ENCODE measurements around the gene IQSEC3. TPM values are rescaled to one million over a fixed set of nuclear protein-coding genes. Genes with fewer than 3 reads are reported as not detected.

IQSEC3 gene
- total and polyA plus RNA-seq, 2 donors from 2014 or later = 1.4 to 6.9 TPM

- Histone ChIP-seq H3K27ac (ENCODE audit: low read depth in 2 of 2, low read length in 2 of 2) (no peak overlapping the region), H3K36me3 (ENCODE audit: control insufficient read depth in 2 of 3, insufficient read depth in 3 of 3, low read length in 3 of 3) (no peaks in the 10 kb centered on the region), H3K27me3 (ENCODE audit: control insufficient read depth, insufficient read depth, low read length) (no peaks in the 10 kb centered on the region), H3K4me1 (ENCODE audit: control insufficient read depth in 2 of 3, insufficient read depth in 2 of 3, low read depth in 1 of 3, low read length in 3 of 3) (peaks cover 0 to 18% (median 16%) of the 10 kb centered on the region in 3 donors), H3K9ac (ENCODE audit: low read length in 3 of 3) (no peak overlapping the region), H3K9me3 (ENCODE audit: control insufficient read depth in 2 of 3, insufficient read depth in 1 of 3, low read length in 3 of 3) (no peaks in the 10 kb centered on the region), H3K4me3 (ENCODE audit: low read length in 3 of 3) (no peak overlapping the region)
- DNase-seq = peak in 2 of 5 donors; percentile 22 to 92
- FAIRE-seq = no peak
- intact Hi-C loops (cut with DNase I) = no loop called here
- TF ChIP-seq, protein P1, sequence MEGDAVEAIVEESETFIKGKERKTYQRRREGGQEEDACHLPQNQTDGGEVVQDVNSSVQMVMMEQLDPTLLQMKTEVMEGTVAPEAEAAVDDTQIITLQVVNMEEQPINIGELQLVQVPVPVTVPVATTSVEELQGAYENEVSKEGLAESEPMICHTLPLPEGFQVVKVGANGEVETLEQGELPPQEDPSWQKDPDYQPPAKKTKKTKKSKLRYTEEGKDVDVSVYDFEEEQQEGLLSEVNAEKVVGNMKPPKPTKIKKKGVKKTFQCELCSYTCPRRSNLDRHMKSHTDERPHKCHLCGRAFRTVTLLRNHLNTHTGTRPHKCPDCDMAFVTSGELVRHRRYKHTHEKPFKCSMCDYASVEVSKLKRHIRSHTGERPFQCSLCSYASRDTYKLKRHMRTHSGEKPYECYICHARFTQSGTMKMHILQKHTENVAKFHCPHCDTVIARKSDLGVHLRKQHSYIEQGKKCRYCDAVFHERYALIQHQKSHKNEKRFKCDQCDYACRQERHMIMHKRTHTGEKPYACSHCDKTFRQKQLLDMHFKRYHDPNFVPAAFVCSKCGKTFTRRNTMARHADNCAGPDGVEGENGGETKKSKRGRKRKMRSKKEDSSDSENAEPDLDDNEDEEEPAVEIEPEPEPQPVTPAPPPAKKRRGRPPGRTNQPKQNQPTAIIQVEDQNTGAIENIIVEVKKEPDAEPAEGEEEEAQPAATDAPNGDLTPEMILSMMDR (IDR thresholded peaks at IDR 0.05; ENCODE audit: borderline replicate concordance, extremely low read depth, insufficient read depth) = no peak
Measured at GRCh38 chr12:162467-163307, 96.1 kb downstream of the IQSEC3 start.

DNA sequence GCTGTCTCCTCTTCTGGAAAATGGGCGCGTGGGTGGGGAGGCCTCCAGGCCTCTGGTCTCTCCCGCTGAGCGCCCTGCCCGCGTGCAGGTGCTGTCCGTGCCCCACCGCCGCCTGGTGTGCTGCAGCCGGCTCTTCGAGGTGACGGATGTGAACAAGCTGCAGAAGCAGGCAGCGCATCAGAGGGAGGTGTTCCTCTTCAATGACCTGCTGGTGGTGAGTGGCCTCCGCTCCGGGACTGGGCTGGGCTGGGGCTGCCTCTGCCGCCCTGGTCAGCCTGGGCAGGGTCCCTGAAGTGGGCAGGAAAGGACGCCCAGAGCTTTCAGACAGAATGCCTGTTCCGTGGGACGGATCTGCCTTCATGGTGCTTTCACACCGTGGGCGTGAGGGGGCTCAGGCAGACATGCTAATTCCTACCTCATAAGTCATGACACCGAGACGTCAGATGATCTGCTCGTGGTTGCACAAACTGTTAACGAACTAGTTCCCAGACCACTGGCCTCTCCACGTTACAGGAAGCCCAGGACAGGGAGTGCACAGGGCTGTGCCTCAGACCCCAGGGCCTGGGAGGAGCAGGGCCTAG lies 96.9 kb downstream of the IQSEC3 start:
- FAIRE-seq (no peak), DNase-seq (no peak)
- Histone ChIP-seq H3K4me3 (ENCODE audit: low read length in 3 of 3) (no peak overlapping the region), H3K27ac (ENCODE audit: low read depth in 2 of 2, low read length in 2 of 2) (peak overlapping the region; percentile 28 to 78), H3K9ac (ENCODE audit: low read length in 3 of 3) (no peak overlapping the region), H3K36me3 (ENCODE audit: control insufficient read depth in 2 of 3, insufficient read depth in 3 of 3, low read length in 3 of 3) (no peaks in the 10 kb centered on the region), H3K9me3 (ENCODE audit: control insufficient read depth in 2 of 3, insufficient read depth in 1 of 3, low read length in 3 of 3) (no peaks in the 10 kb centered on the region), H3K27me3 (ENCODE audit: control insufficient read depth, insufficient read depth, low read length) (no peaks in the 10 kb centered on the region), H3K4me1 (ENCODE audit: control insufficient read depth in 2 of 3, insufficient read depth in 2 of 3, low read depth in 1 of 3, low read length in 3 of 3) (peaks cover 0 to 21% (median 16%) of the 10 kb centered on the region in 3 donors)
- TF ChIP-seq, protein P1 (IDR thresholded peaks at IDR 0.05; ENCODE audit: borderline replicate concordance, extremely low read depth, insufficient read depth) = no peak
- intact Hi-C loops (cut with DNase I) = no loop called here

DNA sequence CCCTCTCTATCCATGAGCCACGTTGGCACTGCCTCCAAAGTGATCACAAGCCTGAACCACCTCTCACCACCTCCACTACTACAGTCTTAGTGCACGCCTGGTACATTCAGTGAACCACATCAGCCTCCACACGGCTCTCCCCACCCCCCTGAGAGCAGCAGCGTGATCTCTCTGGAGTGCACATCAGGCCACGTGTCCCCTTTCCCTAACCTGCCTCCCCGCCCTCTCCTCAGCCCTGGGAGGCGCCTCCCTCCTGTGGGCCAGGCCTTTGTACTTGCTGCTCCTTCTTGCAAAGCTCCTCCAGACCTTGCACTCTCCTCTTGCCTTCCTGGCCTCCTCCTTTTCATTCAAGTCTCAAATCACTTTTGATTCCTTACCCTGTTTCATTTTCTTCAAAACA lies 97.6 kb downstream of the IQSEC3 start:
- H3K36me3 ChIP-seq (ENCODE audit: control insufficient read depth in 2 of 3, insufficient read depth in 3 of 3, low read length in 3 of 3) = no peaks in the 10 kb centered on the region
- peaks cover 0 to 21% (median 16%) of the 10 kb centered on the region in 3 donors for H3K4me1 ChIP-seq (ENCODE audit: control insufficient read depth in 2 of 3, insufficient read depth in 2 of 3, low read depth in 1 of 3, low read length in 3 of 3)
- H3K27me3 ChIP-seq (ENCODE audit: control insufficient read depth, insufficient read depth, low read length) = no peaks in the 10 kb centered on the region
- H3K4me3 ChIP-seq (ENCODE audit: low read length in 3 of 3) = no peak overlapping the region
- FAIRE-seq = no peak
- H3K27ac ChIP-seq (ENCODE audit: low read depth in 2 of 2, low read length in 2 of 2) = peak overlapping the region; percentile 28 to 78
- H3K9me3 ChIP-seq (ENCODE audit: control insufficient read depth in 2 of 3, insufficient read depth in 1 of 3, low read length in 3 of 3) = no peaks in the 10 kb centered on the region
- TF ChIP-seq, protein P1 (IDR thresholded peaks at IDR 0.05; ENCODE audit: borderline replicate concordance, extremely low read depth, insufficient read depth) = no peak
- no peak overlapping the region for H3K9ac ChIP-seq (ENCODE audit: low read length in 3 of 3)
- intact Hi-C loops (cut with DNase I) = no loop called here
- peak in 4 of 5 donors; percentile 86 to 91 (median 88) for DNase-seq

All from kidney (tissue), 14 donors.